Caco-2 (cell line): ENCODE data around the gene RAB11FIP4. TPM values are rescaled to one million over a fixed set of nuclear protein-coding genes. Genes with fewer than 3 reads are reported as not detected.

Source experiments
- BruUV-seq: library from RNA; stranded (reverse); fragments of 400-500 nt; replicated peaks from 2 replicates; lab custom pipeline; 2021; lab: Mats Ljungman, UMichigan
- CTCF ChIA-PET: fragments of 300-600 bp; sonication (Branson Sonifier 250); formaldehyde crosslinking; loops from one replicate; lab custom pipeline; 2022; ENCODE audit warnings: antibody characterized with exemption; lab: Charles Lee
- POLR2A ChIA-PET: fragments of 300-600 bp; sonication (Branson Sonifier 250); formaldehyde crosslinking; loops from one replicate; lab custom pipeline; 2022; ENCODE audit warnings: antibody characterized with exemption; lab: Charles Lee
- DNase-seq, 2 experiments: peaks; one replicate each; pipeline versions ENCODE4 v3.0.0 to v3.0.0-alpha.2; 2020 to 2022
- H3K27me3 ChIP-seq: replicated peaks from 2 replicates; pipeline ENCODE4 v1.6.0; 2011; ENCODE audit warnings: low read length; ENCODE audit not compliant: control insufficient read depth, insufficient read depth
- H3K36me3 ChIP-seq: 2 replicates; pipeline ENCODE4 v1.5.1; 2011; ENCODE audit warnings: low read length; ENCODE audit not compliant: control insufficient read depth, insufficient read depth
- H3K4me1 ChIP-seq: fragments of 250-450 bp; sonication (Bioruptor Pico); 2 replicates; pipeline ENCODE4 v1.5.1; 2020; ENCODE audit warnings: mild to moderate bottlenecking
- H3K4me3 ChIP-seq: 2 replicates; pipeline ENCODE4 v1.5.1; 2011; ENCODE audit warnings: low read depth, mild to moderate bottlenecking, control low read depth, low read length
- H3K9me3 ChIP-seq: fragments of 250-450 bp; sonication (Bioruptor Pico); 2 replicates; pipeline ENCODE4 v1.5.1; 2020; ENCODE audit warnings: mild to moderate bottlenecking, moderate library complexity
- H3K27ac Mint-ChIP-seq: one replicate; pipeline ENCODE4 v1.8.0; 2022; ENCODE audit warnings: mixed read lengths; ENCODE audit not compliant: unreplicated experiment
- H3K27me3 Mint-ChIP-seq: one replicate; pipeline ENCODE4 v1.8.0; 2022; ENCODE audit warnings: mixed read lengths; ENCODE audit not compliant: insufficient read depth, unreplicated experiment
- H3K36me3 Mint-ChIP-seq: one replicate; pipeline ENCODE4 v1.8.0; 2022; ENCODE audit warnings: mild to moderate bottlenecking, mixed read lengths; ENCODE audit not compliant: insufficient read depth, unreplicated experiment
- H3K4me1 Mint-ChIP-seq: one replicate; pipeline ENCODE4 v1.8.0; 2022; ENCODE audit warnings: low read depth, mixed read lengths; ENCODE audit not compliant: unreplicated experiment
- H3K4me3 Mint-ChIP-seq: one replicate; pipeline ENCODE4 v1.8.0; 2022; ENCODE audit warnings: mild to moderate bottlenecking, moderate library complexity, mixed read lengths; ENCODE audit not compliant: unreplicated experiment
- H3K9me3 Mint-ChIP-seq: one replicate; pipeline ENCODE4 v1.8.0; 2022; ENCODE audit warnings: mixed read lengths; ENCODE audit not compliant: unreplicated experiment
- CTCF ChIP-seq, 2 experiments: fragments of 200-600 bp in 1 of 2; IDR thresholded peaks; 1 replicate in 1 of 2; 2 replicates in 1 of 2; pipeline versions ENCODE4 v1.5.1 to v1.8.0; 2011 to 2022; ENCODE audit warnings: antibody characterized with exemption in 1 of 2, control low read depth in 1 of 2, inconsistent platforms in 1 of 2, low read depth in 1 of 2, low read length in 1 of 2, mild to moderate bottlenecking in 1 of 2, moderate library complexity in 1 of 2; ENCODE audit not compliant: insufficient read depth in 1 of 2, severe bottlenecking in 1 of 2, unreplicated experiment in 1 of 2
- intact Hi-C: fragments of 100-400 bp; cut with micrococcal nuclease; formaldehyde crosslinking; loops from one replicate; pipeline ENCODE4 v1.10.0; 2022; ENCODE audit not compliant: unreplicated experiment
- total RNA-seq: library from RNA; stranded (reverse); gene quantifications from 2 replicates; pipeline ENCODE4 v1.2.3, GENCODE V29; 2022

Gene RAB11FIP4
- total RNA-seq, 1 experiment from 2014 or later: 90.3 TPM

GRCh38 chr17:31584438-31585279 lies 193.2 kb downstream of the RAB11FIP4 start:
- Mint-ChIP-seq H3K9me3 (no peaks in the 10 kb centered on the region), H3K27ac (no peak overlapping the region), H3K36me3 (peaks cover 4% of the 10 kb centered on the region), H3K27me3 (no peaks in the 10 kb centered on the region), H3K4me3 (no peak overlapping the region), H3K4me1 (no peaks in the 10 kb centered on the region)
- Histone ChIP-seq H3K36me3 (no peaks in the 10 kb centered on the region), H3K9me3 (no peaks in the 10 kb centered on the region), H3K4me1 (no peaks in the 10 kb centered on the region), H3K27me3 (no peaks in the 10 kb centered on the region), H3K4me3 (no peak overlapping the region)
- DNase-seq: no peak
- POLR2A ChIA-PET: no interaction called here
- no peak for TF ChIP-seq CTCF (IDR thresholded peaks at IDR 0.05; ENCODE audit: insufficient read depth in 1 of 2, low read depth in 1 of 2, low read length in 1 of 2, severe bottlenecking in 1 of 2, unreplicated experiment in 1 of 2)
- BruUV-seq: no TSS peak
- intact Hi-C loops: loop anchor here (10.0 kb wide), 1 partner anchor 60 kb away; no protein-coding TSS in a partner anchor
- CTCF ChIA-PET: no interaction called here

- H3K9me3 Mint-ChIP-seq: no peaks in the 10 kb centered on the region
- CTCF ChIA-PET: no interaction called here
- intact Hi-C loops: loop anchor here (10.0 kb wide), 1 partner anchor 60 kb away; no protein-coding TSS in a partner anchor
- BruUV-seq: no TSS peak
- H3K36me3 Mint-ChIP-seq: peaks cover 5% of the 10 kb centered on the region
- no peaks in the 10 kb centered on the region for H3K36me3 ChIP-seq
- TF ChIP-seq CTCF (IDR thresholded peaks at IDR 0.05; ENCODE audit: insufficient read depth in 1 of 2, low read depth in 1 of 2, low read length in 1 of 2, severe bottlenecking in 1 of 2, unreplicated experiment in 1 of 2): no peak
- H3K4me3 ChIP-seq: no peak overlapping the region
- H3K4me1 ChIP-seq: no peaks in the 10 kb centered on the region
- H3K4me1 Mint-ChIP-seq: no peaks in the 10 kb centered on the region
- H3K4me3 Mint-ChIP-seq: no peak overlapping the region
- POLR2A ChIA-PET: no interaction called here
- H3K27ac Mint-ChIP-seq: no peak overlapping the region
- H3K9me3 ChIP-seq: no peaks in the 10 kb centered on the region
- no peaks in the 10 kb centered on the region for H3K27me3 Mint-ChIP-seq
- no peaks in the 10 kb centered on the region for H3K27me3 ChIP-seq
- no peak for DNase-seq
These were observed 193.8 kb downstream of the RAB11FIP4 start for GRCh38 chr17:31585280-31585630.

GRCh38 chr17:31586946-31587345 lies 195.5 kb downstream of the RAB11FIP4 start:
- TF ChIP-seq CTCF (IDR thresholded peaks at IDR 0.05; ENCODE audit: insufficient read depth in 1 of 2, low read depth in 1 of 2, low read length in 1 of 2, severe bottlenecking in 1 of 2, unreplicated experiment in 1 of 2): no peak
- POLR2A ChIA-PET: no interaction called here
- no peak for DNase-seq
- H3K27me3 ChIP-seq: no peaks in the 10 kb centered on the region
- H3K4me3 ChIP-seq: no peak overlapping the region
- intact Hi-C loops: loop anchor here (10.0 kb wide), 1 partner anchor 62 kb away; no protein-coding TSS in a partner anchor
- H3K36me3 ChIP-seq: no peaks in the 10 kb centered on the region
- BruUV-seq: no TSS peak
- Mint-ChIP-seq H3K27me3 (no peaks in the 10 kb centered on the region), H3K36me3 (peaks cover 5% of the 10 kb centered on the region), H3K27ac (no peak overlapping the region), H3K4me1 (no peaks in the 10 kb centered on the region), H3K9me3 (no peaks in the 10 kb centered on the region), H3K4me3 (no peak overlapping the region)
- no peaks in the 10 kb centered on the region for H3K4me1 ChIP-seq
- CTCF ChIA-PET: no interaction called here
- no peaks in the 10 kb centered on the region for H3K9me3 ChIP-seq
